ENCODE results near the gene PCDHB2. TPM values are rescaled to one million over a fixed set of nuclear protein-coding genes. Genes with fewer than 3 reads are reported as not detected.

Gene PCDHB2
- total RNA-seq (1 to 10 TPM in 1 of 5 donors, under 1 TPM in 1, not detected in 3; 0.43 to 3.3 TPM), polyA plus RNA-seq (1 to 10 TPM in 1 of 3 donors, under 1 TPM in 2; 0.53 to 1.3 (median 0.61) TPM)
- long read RNA-seq, donor 1, full-length matches to known transcripts, result 5 of 5 reads
- long read RNA-seq, donor 1, partial matches to known transcripts, result 0 of 5 reads
- long read RNA-seq, donor 1, other reads (novel, unspliced or antisense), result 0 of 5 reads
- long read RNA-seq, donor 2, full-length matches to known transcripts, result 3 of 3 reads
- long read RNA-seq, donor 2, partial matches to known transcripts, result 0 of 3 reads
- long read RNA-seq, donor 2, other reads (novel, unspliced or antisense), result 0 of 3 reads
- long read RNA-seq, donor 3, full-length matches to known transcripts, result 2 of 2 reads
- long read RNA-seq, donor 3, partial matches to known transcripts, result 0 of 2 reads
- long read RNA-seq, donor 3, other reads (novel, unspliced or antisense), result 0 of 2 reads
- long read RNA-seq, donor 4, result 0 reads
- long read RNA-seq, donor 5, full-length matches to known transcripts, result 6 of 6 reads
- long read RNA-seq, donor 5, partial matches to known transcripts, result 0 of 6 reads
- long read RNA-seq, donor 5, other reads (novel, unspliced or antisense), result 0 of 6 reads
- long read RNA-seq, donor 6, full-length matches to known transcripts, result 6 of 6 reads
- long read RNA-seq, donor 6, partial matches to known transcripts, result 0 of 6 reads
- long read RNA-seq, donor 6, other reads (novel, unspliced or antisense), result 0 of 6 reads
- long read RNA-seq, donor 7, full-length matches to known transcripts, result 1 of 1 reads
- long read RNA-seq, donor 7, partial matches to known transcripts, result 0 of 1 reads
- long read RNA-seq, donor 7, other reads (novel, unspliced or antisense), result 0 of 1 reads
- long read RNA-seq, donor 8, full-length matches to known transcripts, result 1 of 1 reads
- long read RNA-seq, donor 8, partial matches to known transcripts, result 0 of 1 reads
- long read RNA-seq, donor 8, other reads (novel, unspliced or antisense), result 0 of 1 reads
- long read RNA-seq, donor 9, full-length matches to known transcripts, result 10 of 10 reads
- long read RNA-seq, donor 9, partial matches to known transcripts, result 0 of 10 reads
- long read RNA-seq, donor 9, other reads (novel, unspliced or antisense), result 0 of 10 reads
- long read RNA-seq, donor 10, result 0 reads

DNA sequence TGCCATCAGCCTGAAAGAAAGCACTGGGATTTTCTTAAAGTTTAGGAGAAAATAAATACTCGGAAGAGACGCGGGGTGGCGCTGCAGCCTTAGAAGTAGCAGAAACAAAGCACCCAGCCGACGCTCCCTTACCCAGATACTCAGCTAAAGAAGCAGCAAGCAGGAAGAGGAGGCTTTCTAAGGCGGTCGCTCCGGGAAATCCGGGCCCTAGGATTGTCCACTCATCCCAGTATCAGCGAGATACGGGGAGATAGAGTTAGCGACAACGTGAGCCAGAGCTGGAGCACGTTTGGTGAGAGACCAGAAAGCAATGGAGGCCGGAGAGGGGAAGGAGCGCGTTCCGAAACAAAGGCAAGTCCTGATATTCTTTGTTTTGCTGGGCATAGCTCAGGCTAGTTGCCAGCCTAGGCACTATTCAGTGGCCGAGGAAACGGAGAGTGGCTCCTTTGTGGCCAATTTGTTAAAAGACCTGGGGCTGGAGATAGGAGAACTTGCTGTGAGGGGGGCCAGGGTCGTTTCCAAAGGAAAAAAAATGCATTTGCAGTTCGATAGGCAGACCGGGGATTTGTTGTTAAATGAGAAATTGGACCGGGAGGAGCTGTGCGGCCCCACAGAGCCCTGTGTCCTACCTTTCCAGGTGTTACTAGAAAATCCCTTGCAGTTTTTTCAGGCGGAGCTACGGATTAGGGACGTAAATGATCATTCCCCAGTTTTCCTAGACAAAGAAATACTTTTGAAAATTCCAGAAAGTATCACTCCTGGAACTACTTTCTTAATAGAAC, at the start of gene PCDHB2:
TSS of gene PCDHB2 (plus strand) at position 135 of the 782 bp plus-strand sequence. CDS start at position 311, 176 bp downstream.
- TF ChIP-seq EP300 (IDR thresholded peaks at IDR 0.05), result no peak
- no peak for TF ChIP-seq POLR2A (IDR thresholded peaks at IDR 0.05)
- TF ChIP-seq, protein P1, sequence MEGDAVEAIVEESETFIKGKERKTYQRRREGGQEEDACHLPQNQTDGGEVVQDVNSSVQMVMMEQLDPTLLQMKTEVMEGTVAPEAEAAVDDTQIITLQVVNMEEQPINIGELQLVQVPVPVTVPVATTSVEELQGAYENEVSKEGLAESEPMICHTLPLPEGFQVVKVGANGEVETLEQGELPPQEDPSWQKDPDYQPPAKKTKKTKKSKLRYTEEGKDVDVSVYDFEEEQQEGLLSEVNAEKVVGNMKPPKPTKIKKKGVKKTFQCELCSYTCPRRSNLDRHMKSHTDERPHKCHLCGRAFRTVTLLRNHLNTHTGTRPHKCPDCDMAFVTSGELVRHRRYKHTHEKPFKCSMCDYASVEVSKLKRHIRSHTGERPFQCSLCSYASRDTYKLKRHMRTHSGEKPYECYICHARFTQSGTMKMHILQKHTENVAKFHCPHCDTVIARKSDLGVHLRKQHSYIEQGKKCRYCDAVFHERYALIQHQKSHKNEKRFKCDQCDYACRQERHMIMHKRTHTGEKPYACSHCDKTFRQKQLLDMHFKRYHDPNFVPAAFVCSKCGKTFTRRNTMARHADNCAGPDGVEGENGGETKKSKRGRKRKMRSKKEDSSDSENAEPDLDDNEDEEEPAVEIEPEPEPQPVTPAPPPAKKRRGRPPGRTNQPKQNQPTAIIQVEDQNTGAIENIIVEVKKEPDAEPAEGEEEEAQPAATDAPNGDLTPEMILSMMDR (IDR thresholded peaks at IDR 0.05), result no peak
- no peak for TF ChIP-seq POLR2AphosphoS5 (IDR thresholded peaks at IDR 0.05)
- intact Hi-C loops (cut with DNase I; ENCODE audit: low total_unique reads), result no loop called here
- DNase-seq, result peak in 1 of 2 donors; percentile 64
- H3K4me1 ChIP-seq, result no peaks in the 10 kb centered on the region
- no peak within 1 kb of the TSS for H3K27ac ChIP-seq
- H3K36me3 ChIP-seq, result no peaks in the 10 kb centered on the region
- peak within 1 kb of the TSS in 3 of 4 donors; percentile 7 to 19 (median 8) for H3K4me3 ChIP-seq
- 14 to 22% (median 15%) methylated on average over 21 to 29 of the region's 29 CpGs for whole genome bisulfite sequencing, 5 donors
- H3K27me3 ChIP-seq, result peaks cover 0 to 43% (median 7%) of the 10 kb centered on the region in 3 donors
- H3K9me3 ChIP-seq, result peaks cover 14 to 89% (median 70%) of the 10 kb centered on the region in 4 donors

DNA sequence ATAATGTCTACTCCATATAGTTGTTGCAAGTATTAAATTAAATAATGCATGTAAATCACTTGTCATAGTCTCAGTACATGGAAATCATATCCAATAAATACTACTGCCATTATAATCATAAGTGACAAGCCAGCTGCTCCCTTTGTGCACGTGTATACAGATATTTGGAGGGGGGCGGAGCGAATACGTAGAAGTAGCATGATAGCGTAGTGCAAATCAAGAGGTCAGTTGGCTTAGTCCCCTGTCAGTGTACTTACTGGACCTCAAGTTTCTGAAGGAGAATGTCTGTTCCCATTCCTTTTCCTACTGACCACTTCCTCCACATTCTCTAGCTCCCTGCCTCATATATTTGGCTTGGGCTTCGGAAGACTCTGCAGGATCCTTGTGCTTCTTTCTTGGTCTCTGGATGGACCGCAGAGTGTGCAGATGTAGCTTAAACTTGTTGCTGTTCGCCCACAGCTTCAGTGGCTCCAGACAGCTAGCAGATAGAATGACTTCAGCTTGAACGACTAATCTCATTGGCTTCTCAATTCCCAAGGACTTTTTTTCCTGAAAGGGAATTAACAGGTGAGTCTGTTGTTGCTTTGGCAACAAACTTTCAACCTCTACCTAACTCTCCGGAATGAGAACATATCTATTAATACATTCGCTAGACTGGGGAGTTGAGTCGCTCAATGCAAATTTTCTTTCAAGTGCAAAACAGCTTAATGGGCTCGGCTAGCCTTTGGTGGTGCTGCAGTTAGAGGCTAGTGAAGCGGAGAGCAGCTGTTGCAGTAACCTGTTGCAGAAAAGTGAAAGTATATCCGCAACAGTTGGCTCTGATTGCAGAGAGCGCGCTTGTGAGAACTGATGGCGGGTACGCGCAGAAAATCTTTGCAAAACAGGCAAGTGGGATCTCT, 43.5 kb upstream of the PCDHB2 start, which contains the start of gene PCDHB1:
TSS of gene PCDHB1 (plus strand) at position 753 of the 899 bp plus-strand sequence. CDS start at position 850, 97 bp downstream.
- H3K9me3 ChIP-seq, result peaks cover 0 to 9% (median 2%) of the 10 kb centered on the region in 4 donors
- peaks cover 0 to 13% (median 7%) of the 10 kb centered on the region in 4 donors for H3K4me1 ChIP-seq
- TF ChIP-seq EP300 (IDR thresholded peaks at IDR 0.05) (no peak), POLR2AphosphoS5 (IDR thresholded peaks at IDR 0.05) (no peak), POLR2A (IDR thresholded peaks at IDR 0.05) (no peak)
- TF ChIP-seq, protein P1 (IDR thresholded peaks at IDR 0.05), result no peak
- peak in 1 of 2 donors; percentile 29 for DNase-seq
- intact Hi-C loops (cut with DNase I; ENCODE audit: low total_unique reads), result no loop called here
- WGBS, 5 donors, result 13 to 26% (median 17%) methylated on average over 20 of the region's 20 CpGs
- H3K27ac ChIP-seq, result no peak within 1 kb of the TSS
- H3K27me3 ChIP-seq, result peaks cover 0 to 37% (median 8%) of the 10 kb centered on the region in 3 donors
- H3K4me3 ChIP-seq, result peak within 1 kb of the TSS; percentile 48 to 60 (median 54)
- no peaks in the 10 kb centered on the region for H3K36me3 ChIP-seq

DNA sequence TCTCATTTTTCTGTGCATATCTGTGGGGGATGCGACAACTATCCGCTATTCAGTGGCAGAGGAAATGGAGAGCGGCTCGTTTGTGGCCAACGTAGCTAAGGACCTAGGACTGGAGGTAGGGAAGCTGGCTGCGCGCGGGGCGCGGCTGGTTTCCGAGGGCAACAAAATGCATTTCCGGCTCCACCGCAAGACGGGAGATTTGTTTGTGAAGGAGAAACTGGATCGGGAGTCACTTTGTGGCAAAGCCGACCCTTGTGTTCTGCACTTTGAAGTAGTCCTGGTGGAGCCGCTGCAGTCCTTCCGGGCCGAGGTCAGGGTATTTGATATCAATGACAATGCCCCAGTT, 42.9 kb upstream of the PCDHB2 start:
- TF ChIP-seq, protein P1 (IDR thresholded peaks at IDR 0.05), result no peak
- TF ChIP-seq POLR2A (IDR thresholded peaks at IDR 0.05) (no peak), EP300 (IDR thresholded peaks at IDR 0.05) (no peak), POLR2AphosphoS5 (IDR thresholded peaks at IDR 0.05) (no peak)
- intact Hi-C loops (cut with DNase I; ENCODE audit: low total_unique reads), result no loop called here
- no peak overlapping the region for H3K27ac ChIP-seq

More for the DNA sequence above, 42.9 kb upstream of the PCDHB2 start:
- 7 to 15% (median 13%) methylated on average over 16 to 19 of the region's 19 CpGs for WGBS, 5 donors
- Histone ChIP-seq H3K4me3 (peak overlapping the region; percentile 48 to 60 (median 54)), H3K4me1 (peaks cover 0 to 13% (median 7%) of the 10 kb centered on the region in 4 donors), H3K36me3 (no peaks in the 10 kb centered on the region), H3K27me3 (peaks cover 0 to 31% (median 8%) of the 10 kb centered on the region in 3 donors), H3K9me3 (peaks cover 0 to 9% (median 2%) of the 10 kb centered on the region in 4 donors)
- peak in 1 of 2 donors; percentile 18 for DNase-seq
